ENCODE measurements around the gene BIN2.
"Not testable (repeated sequence)": the region's sequence is repeated elsewhere in the genome, so short reads cannot be mapped to it uniquely, and the experiment has no call there.

Gene BIN2

GRCh38 chr12:51307655-51308593 lies 16.1 kb downstream of the BIN2 start:
- DNase-seq (ENCODE audit: low spot score), result no peak

DNA sequence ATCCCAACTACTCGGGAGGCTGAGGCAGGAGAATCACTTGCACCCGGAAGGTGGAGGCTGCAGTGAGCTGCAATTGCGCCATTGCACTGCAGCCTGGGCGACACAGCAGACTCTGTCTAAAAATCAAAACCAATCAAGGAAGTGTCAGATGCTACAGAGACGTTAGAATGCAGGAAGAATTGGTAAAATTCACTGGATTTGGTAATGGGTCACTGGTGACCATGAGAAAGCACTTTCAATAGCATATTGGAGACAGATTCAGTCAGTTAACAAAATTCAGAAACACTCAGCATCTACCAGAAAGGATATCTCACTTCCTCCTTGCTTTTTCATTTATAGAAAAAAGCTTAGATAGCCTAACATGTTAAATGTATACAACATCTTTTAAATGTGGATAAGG lies 17.5 kb downstream of the BIN2 start:
- DNase-seq (ENCODE audit: low spot score), result no peak

DNA sequence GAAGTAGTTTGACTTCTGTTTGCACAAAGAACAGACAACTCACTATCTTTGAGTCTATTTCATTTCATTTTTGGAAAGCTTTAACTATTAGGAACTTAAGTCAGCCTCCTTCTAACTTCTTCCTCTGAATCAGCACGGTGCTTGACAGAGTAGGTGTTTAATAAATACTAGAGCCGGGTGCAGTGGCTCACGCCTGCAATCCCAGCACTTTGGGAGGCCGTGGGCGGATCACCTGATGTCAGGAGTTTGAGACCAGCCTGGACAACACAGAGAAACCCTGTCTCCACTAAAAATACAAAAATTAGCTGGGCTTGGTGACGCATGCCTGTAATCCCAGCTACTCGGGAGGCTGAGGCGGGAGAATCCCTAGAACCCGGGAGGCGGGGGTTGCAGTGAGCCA lies 23.2 kb downstream of the BIN2 start:
- DNase-seq (ENCODE audit: low spot score), result not testable (repeated sequence)

DNA sequence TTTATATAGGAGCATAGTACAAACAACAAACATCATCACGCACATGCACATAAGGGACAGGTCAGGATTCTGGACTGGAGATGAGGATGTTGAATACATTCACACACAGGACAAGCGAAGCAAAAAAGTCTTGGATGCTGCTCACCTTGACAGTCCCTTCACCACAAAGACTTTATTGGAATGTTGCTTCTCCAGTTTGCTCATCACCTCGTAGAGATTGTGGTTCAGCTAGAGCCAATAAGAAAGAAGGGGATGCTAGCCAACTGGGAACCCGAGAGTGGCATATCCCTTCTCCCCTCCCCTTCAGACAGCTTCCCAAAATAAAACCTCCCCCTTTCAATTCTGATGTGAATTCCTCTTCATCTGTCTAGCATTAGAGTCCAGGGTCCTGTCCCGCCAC lies 28.3 kb downstream of the BIN2 start:
- no peak for DNase-seq (ENCODE audit: low spot score)

GRCh38 chr12:51294097-51294496 lies 29.9 kb downstream of the BIN2 start:
- not testable (repeated sequence) for DNase-seq (ENCODE audit: low spot score)

DNA sequence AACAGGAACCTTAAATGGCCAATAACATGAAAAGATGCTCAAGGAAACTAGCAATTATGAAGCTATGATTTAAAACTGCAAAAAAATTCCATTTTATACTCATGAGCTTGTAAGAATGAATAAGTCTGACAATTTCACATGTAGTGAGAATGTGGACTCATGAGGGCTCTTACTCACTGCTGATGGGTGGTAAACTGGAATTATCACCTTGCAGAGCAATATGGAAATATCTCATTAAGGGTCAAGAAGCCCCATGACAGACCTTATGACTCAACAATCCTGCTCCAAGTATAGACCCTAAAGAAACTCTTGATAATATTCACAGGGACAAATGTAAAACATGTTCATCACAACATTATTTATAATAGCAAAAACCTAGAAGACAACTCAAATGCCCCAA lies 30.3 kb downstream of the BIN2 start:
- DNase-seq (ENCODE audit: low spot score), result no peak

DNA sequence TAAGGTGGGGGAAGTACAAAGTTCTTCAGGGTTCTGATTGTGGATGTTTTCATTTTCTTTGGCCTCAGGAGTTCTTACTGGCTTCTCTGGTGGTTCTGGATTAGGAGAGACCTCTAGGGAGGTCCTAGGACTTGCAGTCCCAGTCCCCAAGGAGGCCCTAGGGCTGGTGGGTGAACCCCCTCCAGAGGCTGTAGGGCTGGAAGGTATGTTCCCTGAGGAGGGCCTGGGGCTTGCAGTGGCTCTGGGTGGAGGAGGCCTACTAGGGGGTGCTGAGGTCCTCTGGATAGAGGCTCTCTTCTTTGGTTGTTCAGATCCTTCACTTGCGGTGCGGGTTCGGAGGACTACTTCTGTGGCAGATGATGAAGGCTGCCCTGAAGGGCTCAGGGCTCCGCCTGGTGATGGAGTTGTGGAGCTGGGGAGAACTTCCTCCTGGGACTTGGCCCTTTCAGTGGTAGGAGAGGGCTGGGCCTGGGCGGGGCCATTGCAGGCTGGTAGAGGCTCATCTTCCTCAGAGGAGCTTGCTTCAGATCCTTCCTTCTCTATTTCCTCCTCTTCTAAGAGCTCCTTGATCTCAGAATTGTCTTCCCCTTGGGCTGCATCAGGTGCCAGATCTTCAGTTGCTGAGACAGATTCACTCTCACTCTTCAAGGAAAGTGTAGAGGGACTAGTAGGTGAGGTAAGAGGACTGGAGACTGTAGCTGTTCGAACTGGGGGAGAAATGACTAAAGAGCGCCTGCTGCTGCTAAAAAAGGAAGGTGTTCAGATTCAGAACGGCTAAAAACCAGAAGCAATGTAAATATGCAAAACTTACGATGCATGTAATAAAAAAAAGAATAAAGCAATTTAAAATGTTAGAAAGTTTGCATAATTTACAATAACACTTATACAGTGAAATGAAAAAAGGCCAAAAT lies 32.1 kb downstream of the BIN2 start:
- not testable (repeated sequence) for DNase-seq (ENCODE audit: low spot score)

DNA sequence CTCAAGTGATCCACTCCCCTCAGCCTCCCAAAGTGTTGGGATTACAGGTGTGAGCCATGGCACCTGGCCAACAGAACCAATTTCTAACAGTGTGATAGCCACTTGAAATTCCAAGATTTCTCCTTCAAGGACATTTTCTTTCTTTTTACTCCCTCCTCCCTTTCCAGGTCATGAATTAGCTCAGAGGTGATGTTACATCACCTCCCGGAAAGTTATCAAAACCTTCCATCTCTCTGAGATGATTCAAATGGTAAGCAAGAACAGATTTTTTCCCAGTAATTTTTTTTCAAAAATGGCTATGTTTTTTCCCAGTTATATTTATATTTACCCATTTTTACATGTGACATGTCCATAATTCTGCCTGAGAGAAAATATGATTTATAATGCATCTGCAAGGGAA lies 38.1 kb downstream of the BIN2 start:
- DNase-seq (ENCODE audit: low spot score), result no peak

DNA sequence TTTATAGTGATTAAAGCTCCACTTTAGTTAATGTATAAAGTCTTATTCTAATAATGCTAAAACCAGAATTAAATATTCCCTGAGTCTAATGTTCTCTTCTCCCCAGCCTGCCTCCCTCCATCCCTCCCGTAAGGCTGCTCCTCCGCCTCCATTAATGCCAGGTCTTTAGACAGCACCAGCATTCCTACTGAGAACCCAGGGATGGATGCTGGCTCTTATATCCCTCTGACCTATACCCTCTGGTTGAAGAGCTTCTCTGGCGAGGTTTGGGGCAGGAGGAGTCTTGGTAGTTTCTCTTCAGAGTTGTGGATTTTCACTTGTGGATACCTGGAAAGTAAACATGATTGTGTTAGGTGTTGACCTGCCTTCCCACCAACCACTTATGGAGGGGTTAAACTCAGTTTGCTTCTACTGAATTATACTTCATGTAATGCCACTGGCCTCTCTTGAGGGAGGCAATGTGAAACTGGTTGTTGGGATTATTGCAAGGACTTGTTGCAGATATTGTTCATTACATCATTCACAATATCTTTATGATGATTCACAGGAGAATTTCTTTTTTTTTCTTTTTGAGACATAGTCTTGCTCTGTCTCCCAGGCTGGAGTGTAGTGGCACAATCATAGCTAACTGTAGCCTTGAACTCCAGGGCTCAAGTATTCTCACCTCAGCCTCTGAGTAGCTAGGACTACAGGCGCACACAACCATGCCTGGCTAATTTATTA lies 42.6 kb downstream of the BIN2 start:
- DNase-seq (ENCODE audit: low spot score), result no peak

- DNase-seq (ENCODE audit: low spot score), result no peak
Measured at GRCh38 chr12:51275088-51275487, 48.9 kb downstream of the BIN2 start.

- DNase-seq (ENCODE audit: low spot score), result not testable (repeated sequence)
Measured at GRCh38 chr12:51272810-51273209, 51.2 kb downstream of the BIN2 start.

- no peak for DNase-seq (ENCODE audit: low spot score)
Measured at GRCh38 chr12:51270951-51271518, 52.9 kb downstream of the BIN2 start.

DNA sequence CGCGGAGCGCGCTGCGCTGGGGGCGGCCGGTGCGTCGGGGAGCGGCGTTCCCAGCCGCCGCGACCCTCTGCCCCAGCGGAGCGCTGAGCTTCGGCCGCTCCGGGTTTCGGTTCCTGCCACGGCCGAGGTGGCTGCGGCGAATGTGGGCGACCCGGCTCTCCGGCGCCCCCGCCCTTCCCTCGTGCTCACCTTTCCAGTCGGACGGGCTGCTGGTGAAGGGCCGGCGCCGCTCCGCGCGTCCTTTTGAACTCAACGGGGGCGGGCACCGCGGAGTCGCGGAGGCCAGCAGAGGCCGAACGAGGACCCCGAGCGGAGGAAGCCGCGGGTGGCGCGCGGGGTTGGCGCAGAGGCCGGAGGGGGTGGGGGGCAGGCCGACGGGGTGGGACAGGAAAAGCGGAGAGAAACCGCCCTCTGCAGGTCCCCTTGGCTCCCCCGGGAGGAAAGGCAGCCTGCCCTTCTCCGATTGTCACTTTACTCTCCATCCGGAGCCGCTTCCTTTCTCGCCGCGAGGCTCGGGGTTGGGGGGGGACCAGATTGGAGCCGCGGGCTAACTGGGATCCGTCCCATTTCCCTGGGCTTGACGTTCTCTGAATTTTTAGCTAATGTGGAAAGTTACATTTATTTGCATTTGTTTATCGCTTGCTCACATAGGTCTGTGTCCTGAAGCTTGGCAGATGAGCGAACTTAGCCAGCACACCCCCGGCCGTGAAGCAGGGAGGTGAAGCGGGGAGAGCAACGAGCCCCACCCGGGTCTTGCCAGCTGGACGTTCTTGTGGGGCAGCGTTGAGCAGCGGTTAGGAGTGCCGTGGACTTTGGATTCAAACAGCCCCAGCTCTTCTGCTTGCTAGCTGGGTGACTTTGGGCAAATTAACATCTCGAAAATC lies 53.7 kb downstream of the BIN2 start, which contains the start of gene SMAGP:
Gene SMAGP, minus strand, starts transcription at position 349 of the 884 bp plus-strand sequence. CDS start 1,137 bp downstream, outside the sequence.
- DNase-seq (ENCODE audit: low spot score), result peak; percentile 70

- DNase-seq (ENCODE audit: low spot score), result peak; percentile 90
Measured at GRCh38 chr12:51269174-51270066, 54.6 kb downstream of the BIN2 start.

DNA sequence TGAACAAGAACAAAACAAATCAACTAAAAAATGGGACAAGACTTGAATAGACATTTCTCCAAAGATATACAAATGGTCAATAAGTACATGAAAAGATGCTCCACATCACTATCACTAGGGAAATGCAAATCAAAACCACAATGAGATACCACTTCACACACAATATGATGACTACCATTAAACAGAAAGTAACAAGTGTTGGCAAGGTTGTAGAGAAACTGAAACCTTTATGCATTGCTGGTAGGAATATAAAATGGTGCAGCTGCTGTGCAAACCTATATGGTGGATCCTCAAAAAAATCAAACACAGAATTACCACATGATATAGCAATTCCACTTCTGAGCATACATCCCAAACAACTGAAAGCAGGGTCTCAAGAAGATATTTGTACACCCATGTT lies 59.0 kb downstream of the BIN2 start:
- DNase-seq (ENCODE audit: low spot score), result no peak

- DNase-seq (ENCODE audit: low spot score), result no peak
Measured at GRCh38 chr12:51264297-51264696, 59.7 kb downstream of the BIN2 start.

GRCh38 chr12:51263341-51263740 lies 60.6 kb downstream of the BIN2 start:
- DNase-seq (ENCODE audit: low spot score), result no peak

DNA sequence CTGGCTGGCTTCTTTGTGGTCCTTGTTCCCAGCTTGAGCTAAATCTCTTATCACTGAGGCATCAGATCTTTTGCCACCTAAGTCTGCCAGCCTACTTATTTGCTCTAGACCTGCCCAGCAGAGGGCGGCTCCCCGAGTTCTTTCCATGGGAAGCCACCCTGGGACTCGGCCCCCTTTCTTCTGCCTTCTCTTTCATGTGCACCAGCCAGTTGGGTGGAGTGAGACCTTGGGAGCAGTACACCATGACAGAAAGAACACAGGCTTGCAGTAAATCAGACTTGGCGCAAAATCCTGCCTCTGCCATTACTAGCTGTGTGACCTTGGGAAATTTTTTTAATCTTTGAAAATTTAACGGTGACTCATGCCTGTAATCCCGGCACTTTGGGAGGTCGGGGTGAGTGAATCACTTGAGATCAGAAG lies 61.2 kb downstream of the BIN2 start:
- no peak for DNase-seq (ENCODE audit: low spot score)

DNA sequence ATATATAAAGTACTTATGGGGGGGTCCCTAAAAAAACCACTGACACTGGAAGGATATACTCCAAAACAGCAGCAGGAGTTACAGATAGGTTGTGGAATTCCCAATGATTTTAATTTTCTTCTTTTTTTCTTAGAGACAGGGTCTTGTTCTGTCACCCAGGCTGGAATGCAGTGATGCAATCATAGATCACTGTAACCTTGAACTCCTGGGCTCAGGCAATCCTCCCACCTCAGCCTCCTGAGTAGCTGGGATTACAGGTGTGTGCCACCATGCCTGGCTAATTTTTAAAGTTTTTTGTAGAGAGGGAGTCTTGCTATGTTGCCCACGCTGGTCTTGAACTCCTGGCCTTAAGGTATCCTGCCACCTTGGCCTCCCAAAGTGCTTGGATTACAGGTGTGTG lies 64.4 kb downstream of the BIN2 start:
- DNase-seq (ENCODE audit: low spot score), result not testable (repeated sequence)

DNA sequence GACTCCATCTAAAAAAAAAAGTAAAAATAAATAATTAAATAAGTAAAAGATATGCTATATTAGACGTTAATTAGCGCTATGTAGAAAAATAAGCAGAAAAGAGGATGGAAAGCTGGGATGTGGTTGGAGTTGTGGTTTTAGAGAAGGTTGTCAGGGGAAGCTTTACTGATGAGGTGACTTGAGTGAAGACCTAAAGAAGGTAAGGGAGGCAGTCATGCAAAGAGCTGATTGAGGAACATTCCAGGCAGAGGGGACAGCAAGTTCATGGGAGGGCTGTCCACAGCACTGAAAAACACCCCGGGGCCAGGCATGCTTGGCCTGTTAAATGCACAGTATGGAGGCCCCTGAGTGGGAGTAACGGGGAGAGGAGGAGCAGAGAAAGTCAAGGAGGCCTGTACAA lies 69.4 kb downstream of the BIN2 start:
- no peak for DNase-seq (ENCODE audit: low spot score)
